ENCODE measurements around the gene TSPAN4. TPM values are rescaled to one million over a fixed set of nuclear protein-coding genes. Genes with fewer than 3 reads are reported as not detected.

Gene TSPAN4
- total RNA-seq, 1 donor from 2014 or later, result 2.3 TPM

- intact Hi-C loops (cut with micrococcal nuclease), result loop anchor here (2.0 to 10.0 kb wide), 4 partner anchors 67 to 662 kb away; partner anchors contain the start of genes DUSP8, HRAS, LRRC56 and POLR2L
- no peak for TF ChIP-seq CTCF (IDR thresholded peaks at IDR 0.05)
- Mint-ChIP-seq H3K4me3 (peak overlapping the region; percentile 90), H3K36me3 (ENCODE audit: low read depth) (peaks cover 4% of the 10 kb centered on the region), H3K27me3 (no peaks in the 10 kb centered on the region), H3K4me1 (peaks cover 31% of the 10 kb centered on the region), H3K27ac (peak overlapping the region; percentile 59), H3K9me3 (no peaks in the 10 kb centered on the region)
- DNase-seq (no peak), ATAC-seq (ENCODE audit: low read depth) (no peak)
- POLR2A ChIA-PET, result interaction anchor here (0.6 to 2.7 kb wide), 6 partner anchors 9 to 703 kb away, joined by 3 to 12 read pairs (median 4); partner anchors contain the start of genes AP2A2, BET1L, RIC8A and TSPAN4
- CTCF ChIA-PET, result interaction anchor here (2.3 kb wide), 1 partner anchor 15 kb away, joined by 6 read pairs; the partner anchor contains the start of gene AP2A2
Observed at GRCh38 chr11:910044-910588, 67.5 kb downstream of the TSPAN4 start.

- CTCF ChIA-PET, result interaction anchor here (2.3 kb wide), 1 partner anchor 15 kb away, joined by 6 read pairs; the partner anchor contains the start of gene AP2A2
- H3K9me3 Mint-ChIP-seq, result no peaks in the 10 kb centered on the region
- peak; percentile 91 for DNase-seq
Observed at GRCh38 chr11:910589-911030, 68.0 kb downstream of the TSPAN4 start, which contains the start of gene CHID1. TSS of gene CHID1 (minus strand) at chr11:910810. CDS start at chr11:904816, 5,994 bp downstream.

GRCh38 chr11:911031-911889 lies 68.6 kb downstream of the TSPAN4 start:
- Mint-ChIP-seq H3K27me3 (no peaks in the 10 kb centered on the region), H3K4me1 (peaks cover 31% of the 10 kb centered on the region), H3K27ac (peak overlapping the region; percentile 72), H3K36me3 (ENCODE audit: low read depth) (peaks cover 4% of the 10 kb centered on the region), H3K9me3 (no peaks in the 10 kb centered on the region), H3K4me3 (peak overlapping the region; percentile 83)
- ChIA-PET CTCF (interaction anchor here (2.3 kb wide), 1 partner anchor 14 kb away, joined by 6 read pairs; the partner anchor contains the start of gene AP2A2), POLR2A (interaction anchor here (0.7 to 2.7 kb wide), 5 partner anchors 8 to 704 kb away, joined by 3 to 12 read pairs (median 4); partner anchors contain the start of genes AP2A2, BET1L, RIC8A and TSPAN4)
- peak; percentile 42 for ATAC-seq (ENCODE audit: low read depth)
- no peak for TF ChIP-seq CTCF (IDR thresholded peaks at IDR 0.05)
- intact Hi-C loops (cut with micrococcal nuclease), result loop anchor here (1.0 to 10.0 kb wide), 5 partner anchors 14 to 661 kb away; partner anchors contain the start of genes AP2A2, DUSP8, HRAS and LRRC56
- no peak for DNase-seq

More at GRCh38 chr11:910589-911030, 68.0 kb downstream of the TSPAN4 start, which contains the start of gene CHID1:
- ATAC-seq (ENCODE audit: low read depth), result peak; percentile 95
- Mint-ChIP-seq H3K27me3 (no peaks in the 10 kb centered on the region), H3K27ac (peak within 1 kb of the TSS; percentile 72), H3K4me1 (peaks cover 31% of the 10 kb centered on the region), H3K4me3 (peak within 1 kb of the TSS; percentile 90), H3K36me3 (ENCODE audit: low read depth) (peaks cover 4% of the 10 kb centered on the region)
- no peak for TF ChIP-seq CTCF (IDR thresholded peaks at IDR 0.05)
- intact Hi-C loops (cut with micrococcal nuclease), result loop anchor here (1.0 to 10.0 kb wide), 5 partner anchors 15 to 662 kb away; partner anchors contain the start of genes AP2A2, DUSP8, HRAS and LRRC56
- POLR2A ChIA-PET, result interaction anchor here (0.7 to 2.7 kb wide), 5 partner anchors 9 to 703 kb away, joined by 3 to 12 read pairs (median 4); partner anchors contain the start of genes AP2A2, BET1L, RIC8A and TSPAN4

- peak overlapping the region; percentile 83 for H3K4me3 Mint-ChIP-seq
- no peaks in the 10 kb centered on the region for H3K9me3 Mint-ChIP-seq
- ATAC-seq (ENCODE audit: low read depth) (no peak), DNase-seq (no peak)
- intact Hi-C loops (cut with micrococcal nuclease), result loop anchor here (1.0 to 10.0 kb wide), 5 partner anchors 13 to 660 kb away; partner anchors contain the start of genes AP2A2, DUSP8, HRAS and LRRC56
- H3K36me3 Mint-ChIP-seq (ENCODE audit: low read depth), result no peaks in the 10 kb centered on the region
- H3K27me3 Mint-ChIP-seq, result no peaks in the 10 kb centered on the region
- peaks cover 29% of the 10 kb centered on the region for H3K4me1 Mint-ChIP-seq
- TF ChIP-seq CTCF (IDR thresholded peaks at IDR 0.05), result no peak
- POLR2A ChIA-PET, result interaction anchor here (2.7 kb wide), 1 partner anchor 14 kb away, joined by 12 read pairs; the partner anchor contains the start of gene AP2A2
- H3K27ac Mint-ChIP-seq, result peak overlapping the region; percentile 72
- CTCF ChIA-PET, result interaction anchor here (2.3 kb wide), 1 partner anchor 13 kb away, joined by 6 read pairs; the partner anchor contains the start of gene AP2A2
Observed at GRCh38 chr11:911890-912219, 69.2 kb downstream of the TSPAN4 start.
